PFSK-1 (cell line): ENCODE results near the gene BHMT.

Experiments used
- FOXP2 ChIP-seq: optimal IDR thresholded peaks from 2 replicates; pipeline ENCODE3; 2011; ENCODE audit warnings: borderline replicate concordance, control low read depth, inconsistent platforms; ENCODE audit not compliant: insufficient read depth; ENCODE audit errors: extremely low read length, extremely low read depth
- POLR2AphosphoS5 ChIP-seq: IDR thresholded peaks from 2 replicates; pipeline ENCODE4 v1.6.1; 2012; ENCODE audit warnings: low read depth, mild to moderate bottlenecking, control low read depth, low read length, moderate library complexity
- REST ChIP-seq, 2 experiments: IDR thresholded peaks; 2 replicates each; pipeline versions ENCODE4 v1.6.1 to v1.8.0; 2011 to 2012; ENCODE audit warnings: low read depth in 2 of 2, low read length in 2 of 2, control low read depth in 1 of 2, inconsistent platforms in 1 of 2, mild to moderate bottlenecking in 1 of 2, moderate library complexity in 1 of 2; ENCODE audit not compliant: insufficient read depth in 1 of 2
- SIN3A ChIP-seq: IDR thresholded peaks from 2 replicates; pipeline ENCODE4 v1.6.1; 2012; ENCODE audit warnings: mild to moderate bottlenecking, low read length, moderate library complexity, borderline replicate concordance; ENCODE audit not compliant: insufficient read depth
- TAF1 ChIP-seq: IDR thresholded peaks from 2 replicates; pipeline ENCODE4 v1.6.1; 2012; ENCODE audit warnings: low read length, control low read depth, borderline replicate concordance; ENCODE audit not compliant: insufficient read depth

The BHMT gene

GRCh38 chr5:79143684-79144379 is 32.2 kb downstream of the BHMT start:
- no peak for TF ChIP-seq POLR2AphosphoS5
- TF ChIP-seq SIN3A: no peak
- TF ChIP-seq FOXP2: no peak
- TF ChIP-seq REST (IDR thresholded peaks at IDR 0.05; ENCODE audit: insufficient read depth in 1 of 2, low read depth in 2 of 2, low read length in 2 of 2): no peak
- no peak for TF ChIP-seq TAF1

GRCh38 chr5:79147076-79147475 is 35.5 kb downstream of the BHMT start:
- TF ChIP-seq REST (IDR thresholded peaks at IDR 0.05; ENCODE audit: insufficient read depth in 1 of 2, low read depth in 2 of 2, low read length in 2 of 2): no peak
- no peak for TF ChIP-seq POLR2AphosphoS5
- TF ChIP-seq FOXP2: no peak
- no peak for TF ChIP-seq SIN3A
- no peak for TF ChIP-seq TAF1

- TF ChIP-seq FOXP2 (no peak), REST (IDR thresholded peaks at IDR 0.05; ENCODE audit: insufficient read depth in 1 of 2, low read depth in 2 of 2, low read length in 2 of 2) (no peak), POLR2AphosphoS5 (no peak), SIN3A (no peak), TAF1 (no peak)
These were observed 37.8 kb downstream of the BHMT start for GRCh38 chr5:79149433-79149832.

GRCh38 chr5:79151942-79152671 is 40.5 kb downstream of the BHMT start:
- no peak for TF ChIP-seq FOXP2
- TF ChIP-seq TAF1: no peak
- no peak for TF ChIP-seq POLR2AphosphoS5
- TF ChIP-seq SIN3A: no peak
- TF ChIP-seq REST (IDR thresholded peaks at IDR 0.05; ENCODE audit: insufficient read depth in 1 of 2, low read depth in 2 of 2, low read length in 2 of 2): no peak

- no peak for TF ChIP-seq POLR2AphosphoS5
- no peak for TF ChIP-seq FOXP2
- no peak for TF ChIP-seq REST (IDR thresholded peaks at IDR 0.05; ENCODE audit: insufficient read depth in 1 of 2, low read depth in 2 of 2, low read length in 2 of 2)
- TF ChIP-seq TAF1: no peak
- no peak for TF ChIP-seq SIN3A
These were observed 45.7 kb downstream of the BHMT start for GRCh38 chr5:79157305-79157704.
